Brain microvascular endothelial cell (primary cell): ENCODE measurements around the gene MMD.
"Not testable (repeated sequence)": the region's sequence is repeated elsewhere in the genome, so short reads cannot be mapped to it uniquely, and the experiment has no call there.

Source experiments
- DNase-seq: peaks from one replicate; pipeline ENCODE4 v3.0.0-alpha.2; 2020
- H3K27ac ChIP-seq: fragments of 250-450 bp; sonication (Bioruptor Pico); 2 replicates; pipeline ENCODE4 v1.5.1; 2020; ENCODE audit warnings: mild to moderate bottlenecking, moderate library complexity
- H3K27me3 ChIP-seq: fragments of 250-450 bp; sonication (Bioruptor Pico); replicated peaks from 2 replicates; pipeline ENCODE4 v1.5.1; 2020; ENCODE audit warnings: mild to moderate bottlenecking
- H3K36me3 ChIP-seq: fragments of 250-450 bp; sonication (Bioruptor Pico); replicated peaks from 2 replicates; pipeline ENCODE4 v1.5.1; 2020; ENCODE audit warnings: mild to moderate bottlenecking
- H3K4me3 ChIP-seq: 2 replicates; pipeline ENCODE4 v1.5.1; 2011; ENCODE audit warnings: low read depth, mild to moderate bottlenecking, control low read depth, low read length, moderate library complexity
- in situ Hi-C: cut with HindIII; loops from 2 replicates; pipeline ENCODE4 v1.10.0; 2017; ENCODE audit warnings: low sequenced_read_pairs, low pct_ligation_motif_present
- TF ChIP-seq, protein P1 (sequence below): IDR thresholded peaks from 2 replicates; pipeline ENCODE4 v1.5.1; 2011; ENCODE audit warnings: low read depth, mild to moderate bottlenecking, moderate library complexity, low read length, control low read depth, inconsistent platforms; ENCODE audit errors: missing control alignments

Gene MMD

DNA sequence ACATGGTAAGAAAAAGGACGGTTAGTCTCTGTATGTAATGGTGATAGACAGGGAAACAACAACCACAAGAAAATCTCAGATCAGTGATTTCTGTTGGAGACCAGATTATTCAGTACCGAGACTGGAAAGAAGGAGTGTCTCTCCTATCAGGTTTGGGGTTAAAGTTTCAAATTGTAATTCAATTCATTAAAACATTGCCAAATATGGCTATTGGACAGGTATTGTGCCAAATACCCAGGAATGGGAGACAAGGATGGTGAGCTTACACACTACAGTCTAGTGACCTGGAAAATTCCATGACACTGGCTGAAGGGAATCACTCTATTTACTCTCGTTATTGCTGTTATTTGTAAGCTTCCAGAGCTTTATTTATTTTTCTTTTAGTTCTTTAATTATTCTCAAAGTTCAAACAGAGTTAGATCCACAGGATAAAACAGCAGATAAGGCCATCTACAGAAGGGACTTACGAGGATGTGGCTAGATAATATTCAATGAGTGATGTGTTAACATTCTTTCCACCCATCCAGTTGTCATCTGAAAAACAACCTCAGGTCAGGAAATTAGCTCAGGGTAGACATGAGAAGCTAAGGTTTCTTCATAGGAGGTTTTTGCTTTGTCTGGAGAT lies 25.1 kb upstream of the MMD start:
- Histone ChIP-seq H3K4me3 (no peak overlapping the region), H3K27me3 (no peaks in the 10 kb centered on the region), H3K27ac (no peak overlapping the region), H3K36me3 (no peaks in the 10 kb centered on the region)
- in situ Hi-C loops: no loop called here
- DNase-seq: no peak
- TF ChIP-seq, protein P1, sequence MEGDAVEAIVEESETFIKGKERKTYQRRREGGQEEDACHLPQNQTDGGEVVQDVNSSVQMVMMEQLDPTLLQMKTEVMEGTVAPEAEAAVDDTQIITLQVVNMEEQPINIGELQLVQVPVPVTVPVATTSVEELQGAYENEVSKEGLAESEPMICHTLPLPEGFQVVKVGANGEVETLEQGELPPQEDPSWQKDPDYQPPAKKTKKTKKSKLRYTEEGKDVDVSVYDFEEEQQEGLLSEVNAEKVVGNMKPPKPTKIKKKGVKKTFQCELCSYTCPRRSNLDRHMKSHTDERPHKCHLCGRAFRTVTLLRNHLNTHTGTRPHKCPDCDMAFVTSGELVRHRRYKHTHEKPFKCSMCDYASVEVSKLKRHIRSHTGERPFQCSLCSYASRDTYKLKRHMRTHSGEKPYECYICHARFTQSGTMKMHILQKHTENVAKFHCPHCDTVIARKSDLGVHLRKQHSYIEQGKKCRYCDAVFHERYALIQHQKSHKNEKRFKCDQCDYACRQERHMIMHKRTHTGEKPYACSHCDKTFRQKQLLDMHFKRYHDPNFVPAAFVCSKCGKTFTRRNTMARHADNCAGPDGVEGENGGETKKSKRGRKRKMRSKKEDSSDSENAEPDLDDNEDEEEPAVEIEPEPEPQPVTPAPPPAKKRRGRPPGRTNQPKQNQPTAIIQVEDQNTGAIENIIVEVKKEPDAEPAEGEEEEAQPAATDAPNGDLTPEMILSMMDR: no peak

DNA sequence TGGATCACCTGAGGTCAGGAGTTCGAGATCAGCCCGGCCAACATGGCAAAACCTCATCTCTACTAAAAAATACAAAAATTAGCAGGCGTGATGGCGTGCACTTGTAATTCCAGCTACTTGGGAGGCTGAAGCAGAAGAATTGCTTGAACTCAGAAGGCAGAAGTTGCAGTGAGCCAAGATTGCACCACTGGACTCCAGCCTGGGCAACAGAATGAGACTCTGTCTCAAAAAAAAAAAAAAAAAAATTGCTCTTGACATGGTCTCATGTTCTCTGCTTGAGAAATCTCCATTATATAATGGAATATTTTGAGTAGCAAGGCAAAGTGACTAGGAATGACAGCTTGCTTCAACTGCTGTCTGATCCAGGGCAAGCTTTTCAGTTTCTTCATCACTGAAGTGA lies 24.4 kb upstream of the MMD start:
- H3K27ac ChIP-seq, in situ Hi-C loops, H3K4me3 ChIP-seq, H3K36me3 ChIP-seq, DNase-seq, H3K27me3 ChIP-seq: not testable (repeated sequence)

DNA sequence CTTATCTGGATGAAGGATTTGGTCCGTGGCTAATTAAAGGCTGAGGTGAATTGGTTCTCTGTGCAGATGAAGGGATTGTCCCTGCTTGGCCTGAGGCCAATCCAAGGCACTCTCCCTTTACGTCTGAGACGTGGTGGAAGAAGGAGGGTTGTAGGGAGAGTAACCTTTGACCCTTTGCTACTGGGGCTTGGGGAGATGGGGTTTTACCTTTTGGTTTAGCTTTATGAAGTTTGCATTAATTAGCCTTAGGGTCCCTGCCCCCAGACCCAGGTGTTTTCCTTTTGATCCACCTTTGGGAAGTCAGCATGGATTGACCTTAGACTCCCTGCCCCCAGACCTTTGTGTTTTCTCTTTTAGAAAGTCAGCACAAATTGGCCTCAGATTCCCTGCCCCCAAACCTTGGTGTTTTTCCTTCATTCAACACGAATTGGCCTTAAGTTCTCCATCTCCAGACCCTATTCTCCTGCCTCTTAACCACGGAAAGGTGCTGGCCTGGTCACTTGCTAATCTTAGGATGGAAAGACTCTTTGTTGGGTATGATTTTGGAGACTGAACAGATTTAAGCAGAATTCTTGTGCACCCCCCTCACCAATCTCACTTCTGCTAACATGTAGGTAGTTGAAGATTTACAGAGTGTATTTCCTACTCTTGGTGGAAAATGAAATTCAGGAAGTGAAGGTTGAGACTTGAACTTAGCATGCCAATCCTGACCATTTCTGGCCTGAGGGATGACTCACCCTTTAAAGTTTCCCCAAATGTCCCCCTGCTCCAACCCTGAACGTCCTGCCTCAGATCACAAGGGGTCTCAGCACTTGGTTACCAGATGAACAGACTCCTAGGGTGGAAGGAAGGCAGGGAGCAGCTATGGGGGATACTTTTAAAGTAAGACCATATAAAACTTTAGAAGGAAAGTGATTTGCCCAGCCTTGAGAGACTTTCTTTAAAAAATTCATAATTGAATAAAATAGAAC lies 23.1 kb upstream of the MMD start:
- Histone ChIP-seq H3K27ac (no peak overlapping the region), H3K4me3 (no peak overlapping the region), H3K27me3 (no peaks in the 10 kb centered on the region), H3K36me3 (no peaks in the 10 kb centered on the region)
- TF ChIP-seq, protein P1: no peak
- in situ Hi-C loops: no loop called here
- DNase-seq: peak; percentile 34

DNA sequence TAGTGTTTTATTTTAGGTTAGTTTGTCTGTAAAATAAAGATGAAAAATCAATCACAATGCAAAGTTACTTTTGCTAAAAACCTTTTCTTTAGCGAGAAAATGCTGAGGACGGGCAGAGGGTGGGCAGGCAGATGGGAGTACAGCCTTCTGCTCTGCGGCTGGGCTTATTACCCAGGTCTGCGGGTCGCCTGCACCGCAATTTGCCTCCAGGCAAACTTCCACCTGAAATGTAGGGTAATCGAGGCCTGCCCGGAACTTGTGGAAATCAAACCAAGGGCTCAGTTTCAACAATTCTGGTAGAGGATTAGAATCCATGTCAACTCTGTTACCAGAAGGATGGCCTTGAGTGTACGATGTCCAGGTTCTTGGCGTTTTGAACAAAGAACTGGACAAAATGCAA lies 22.3 kb upstream of the MMD start:
- no peaks in the 10 kb centered on the region for H3K27me3 ChIP-seq
- no peak overlapping the region for H3K4me3 ChIP-seq
- no peak for DNase-seq
- no peaks in the 10 kb centered on the region for H3K36me3 ChIP-seq
- in situ Hi-C loops: no loop called here
- TF ChIP-seq, protein P1: no peak
- H3K27ac ChIP-seq: no peak overlapping the region

DNA sequence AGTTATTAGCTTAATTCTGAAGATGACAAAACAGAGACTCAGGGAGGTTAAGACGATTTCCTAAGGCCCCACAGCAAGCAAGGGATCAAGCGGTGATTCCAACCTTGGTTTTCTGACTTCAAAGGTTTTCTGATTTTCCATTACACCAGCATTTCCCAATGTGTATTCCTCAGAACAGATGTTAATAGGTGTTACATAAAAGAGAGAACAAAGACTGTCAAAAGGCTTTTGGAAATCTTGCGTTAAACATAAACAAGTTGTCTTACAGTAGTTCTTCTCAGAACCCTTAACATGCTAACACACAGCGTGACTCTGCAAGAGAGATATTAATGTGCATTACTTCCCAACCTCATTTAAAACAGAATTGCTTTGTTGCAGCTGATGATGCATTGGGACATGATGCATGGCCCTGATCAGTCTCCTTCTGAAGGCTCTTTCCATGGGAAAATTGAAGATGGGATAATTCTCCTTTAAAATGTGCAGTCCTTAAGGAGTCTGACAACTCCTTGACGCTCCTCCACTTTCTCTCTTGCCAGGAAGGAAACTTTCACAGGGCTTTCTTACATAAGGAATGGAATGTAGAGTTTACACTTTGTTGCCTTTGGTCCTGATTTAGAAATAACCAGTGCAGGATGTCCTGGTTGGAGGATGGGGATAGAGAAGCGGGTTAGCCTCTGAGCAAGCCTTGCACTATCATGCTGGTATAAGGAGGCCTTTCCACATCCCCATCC lies 21.5 kb upstream of the MMD start:
- in situ Hi-C loops: no loop called here
- Histone ChIP-seq H3K36me3 (no peaks in the 10 kb centered on the region), H3K27ac (no peak overlapping the region), H3K4me3 (no peak overlapping the region), H3K27me3 (no peaks in the 10 kb centered on the region)
- no peak for DNase-seq
- TF ChIP-seq, protein P1: no peak

DNA sequence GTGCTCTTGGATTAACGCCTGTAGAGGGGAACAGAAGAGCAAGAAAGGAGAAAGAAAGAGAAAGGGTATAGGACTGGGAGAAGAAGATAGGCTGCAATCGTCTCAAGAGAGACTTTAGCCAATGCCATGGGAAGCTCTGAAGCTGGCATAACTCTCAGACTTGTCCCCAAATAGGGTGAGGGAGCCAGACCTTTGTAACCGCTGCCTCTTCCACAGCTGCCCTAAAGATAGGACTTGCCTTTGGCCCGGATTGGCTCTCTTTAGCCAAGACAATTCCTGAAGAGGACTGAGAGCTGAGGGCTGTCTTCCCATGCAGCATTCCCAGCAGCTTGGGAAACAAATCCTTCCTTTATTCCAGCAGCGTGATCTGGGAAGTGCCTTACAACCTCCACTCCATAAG lies 20.8 kb upstream of the MMD start:
- TF ChIP-seq, protein P1: no peak
- DNase-seq: no peak
- in situ Hi-C loops: no loop called here
- Histone ChIP-seq H3K36me3 (no peaks in the 10 kb centered on the region), H3K27ac (no peak overlapping the region), H3K4me3 (no peak overlapping the region), H3K27me3 (no peaks in the 10 kb centered on the region)
